ENCODE data around the gene C4orf50.

C4orf50 gene

GRCh38 chr4:6043188-6043587 lies 25.0 kb upstream of the C4orf50 start:
- no peak for DNase-seq

DNA sequence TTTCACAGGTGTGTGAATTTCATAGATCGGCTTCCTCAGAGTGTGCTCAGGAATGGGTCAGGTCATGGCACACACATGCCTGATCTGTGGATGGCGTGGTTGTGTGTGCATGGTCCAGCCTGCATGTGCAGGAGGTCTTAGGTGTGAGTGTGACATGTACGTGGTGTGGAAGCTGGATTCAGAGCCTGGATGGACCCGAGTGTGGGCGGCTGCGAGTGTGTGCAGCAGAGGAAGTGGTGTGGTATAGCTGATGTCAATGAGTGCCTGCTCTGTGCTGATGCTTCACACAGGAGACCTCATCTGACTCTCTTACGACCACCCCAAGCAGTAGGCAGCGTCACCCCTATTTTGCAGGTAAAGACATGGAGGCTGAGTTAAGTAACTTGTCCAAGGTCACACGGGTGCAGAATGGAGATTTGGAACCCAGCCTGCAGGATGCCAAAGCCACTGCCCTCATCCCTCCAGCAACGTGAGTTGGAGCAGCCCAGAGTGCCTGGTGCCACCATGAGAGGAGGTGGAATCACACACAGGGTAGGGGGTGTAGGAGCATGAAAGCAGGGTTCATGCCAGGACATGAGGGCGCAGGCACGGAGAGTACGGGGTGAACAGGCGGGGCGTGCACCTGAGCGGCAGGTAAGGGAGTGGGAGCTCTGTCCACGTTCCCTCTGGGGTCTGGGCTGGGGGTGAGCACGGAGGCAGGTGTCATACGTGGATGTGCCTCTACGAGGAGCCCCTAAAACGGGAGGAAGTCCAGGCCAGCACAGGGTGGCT lies 24.2 kb upstream of the C4orf50 start:
- DNase-seq = no peak

DNA sequence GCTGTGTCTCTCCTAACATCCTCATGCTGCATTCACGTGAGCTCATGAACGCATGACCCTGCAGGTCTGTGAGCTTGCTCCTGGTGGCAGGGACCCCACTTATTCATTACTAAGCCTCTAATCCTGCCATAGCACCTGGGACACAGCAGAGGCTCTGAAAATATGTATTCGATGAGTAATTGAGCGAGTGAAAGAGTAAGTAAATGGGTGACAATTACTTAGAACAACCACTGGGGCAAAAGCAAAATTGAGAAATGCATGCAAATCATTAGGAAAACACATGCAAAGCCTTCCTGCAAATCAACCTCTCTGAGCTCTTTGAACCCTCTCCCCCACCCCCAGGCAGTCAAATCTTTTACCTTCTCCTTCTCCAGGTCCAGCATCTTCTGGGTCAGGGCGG lies 23.6 kb upstream of the C4orf50 start:
- DNase-seq = no peak

- DNase-seq = no peak
Measured at GRCh38 chr4:6038711-6039110, 20.5 kb upstream of the C4orf50 start.

DNA sequence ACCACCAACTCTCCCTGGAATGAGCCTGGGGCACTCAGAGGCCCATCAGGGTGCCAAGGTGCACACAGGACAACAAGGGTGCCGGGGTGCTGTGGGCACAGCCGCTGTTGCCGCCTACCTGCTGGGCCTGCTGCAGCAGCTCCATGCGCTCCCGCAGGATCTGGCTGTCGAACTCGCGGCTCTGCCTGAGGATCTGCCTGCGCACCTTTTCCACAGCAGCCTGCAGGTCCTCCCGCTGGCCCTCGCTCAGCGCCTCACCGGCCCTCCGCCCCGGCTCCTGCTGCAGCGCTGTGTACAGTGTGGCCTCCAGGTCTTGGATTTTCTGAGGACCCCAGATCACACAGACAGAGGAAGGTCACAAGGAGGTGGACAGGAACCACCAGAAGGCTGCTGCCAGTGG lies 17.6 kb upstream of the C4orf50 start:
- no peak for DNase-seq

- no peak for DNase-seq
Measured at GRCh38 chr4:6033381-6033780, 15.2 kb upstream of the C4orf50 start.

DNA sequence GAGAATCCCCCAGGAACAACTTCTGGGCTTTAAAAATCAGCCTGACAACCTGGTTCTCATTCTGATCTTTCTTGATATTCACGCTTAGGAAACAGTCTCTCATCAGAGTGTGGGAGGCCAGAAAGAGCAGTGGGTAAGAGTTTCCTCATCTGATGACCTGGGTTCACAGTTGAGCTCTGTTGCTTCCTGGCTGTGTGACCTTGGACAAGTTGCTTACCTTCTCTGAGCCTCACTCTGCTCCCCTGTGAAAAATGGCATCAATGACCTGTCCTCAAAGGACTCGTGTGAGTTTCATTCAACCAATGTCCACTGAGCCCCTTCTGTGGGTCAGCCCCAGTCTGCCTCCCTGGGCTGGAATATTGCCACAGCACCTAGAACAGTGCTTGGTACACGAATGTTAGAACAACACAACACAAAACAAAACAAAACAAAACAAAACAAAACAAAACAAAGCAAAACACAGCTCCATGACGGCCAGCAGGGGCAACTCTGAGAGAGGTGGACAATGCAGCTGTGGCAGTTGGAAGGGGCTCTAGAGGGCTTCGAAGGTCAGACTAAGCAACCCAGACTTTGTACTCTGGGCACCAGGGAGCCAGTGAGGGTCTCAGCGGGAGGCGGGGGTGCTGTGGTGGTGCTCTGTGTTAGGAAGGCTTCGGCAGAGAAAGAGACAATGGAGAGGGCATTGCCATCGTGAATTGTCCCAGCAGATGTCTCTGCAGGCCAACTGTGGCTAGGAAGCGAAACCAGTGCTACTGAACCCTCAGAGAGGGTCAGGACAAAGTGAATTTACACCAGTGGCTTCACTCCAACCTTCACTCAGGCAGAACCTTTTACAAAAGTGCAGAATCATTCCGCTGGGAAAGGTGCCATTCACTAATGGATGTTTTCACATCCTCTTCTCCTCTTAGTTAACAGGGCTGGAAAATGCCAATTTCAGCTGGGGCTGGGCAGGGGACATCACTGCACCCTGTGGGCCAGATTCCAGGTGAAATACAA lies 14.3 kb upstream of the C4orf50 start:
- no peak for DNase-seq

- DNase-seq = no peak
Measured at GRCh38 chr4:6031846-6032245, 13.6 kb upstream of the C4orf50 start.

- DNase-seq = no peak
Measured at GRCh38 chr4:6030679-6031078, 12.4 kb upstream of the C4orf50 start.

GRCh38 chr4:6029254-6029653 lies 11.0 kb upstream of the C4orf50 start:
- DNase-seq = no peak

- DNase-seq = no peak
Measured at GRCh38 chr4:6028168-6028567, 9.9 kb upstream of the C4orf50 start.

DNA sequence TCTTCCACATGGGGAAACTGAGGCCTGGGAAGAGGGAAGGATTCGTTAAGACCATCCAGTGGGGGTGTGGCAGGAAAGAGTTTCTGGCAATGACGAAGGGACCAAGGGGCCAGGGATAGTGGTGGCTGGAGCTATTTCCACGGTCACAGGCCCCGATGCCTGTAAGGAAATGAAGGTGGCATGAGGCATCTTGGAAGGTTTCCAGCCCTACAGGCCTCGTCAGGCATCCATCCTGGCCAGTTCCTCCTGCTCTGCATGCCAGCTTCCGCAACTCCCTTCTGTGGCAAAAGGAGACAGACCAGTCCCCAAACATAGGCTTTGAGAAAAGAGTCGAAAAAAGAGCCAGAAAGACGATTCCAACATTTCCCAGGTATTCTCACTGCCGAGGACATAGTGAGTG lies 9.2 kb upstream of the C4orf50 start:
- no peak for DNase-seq

DNA sequence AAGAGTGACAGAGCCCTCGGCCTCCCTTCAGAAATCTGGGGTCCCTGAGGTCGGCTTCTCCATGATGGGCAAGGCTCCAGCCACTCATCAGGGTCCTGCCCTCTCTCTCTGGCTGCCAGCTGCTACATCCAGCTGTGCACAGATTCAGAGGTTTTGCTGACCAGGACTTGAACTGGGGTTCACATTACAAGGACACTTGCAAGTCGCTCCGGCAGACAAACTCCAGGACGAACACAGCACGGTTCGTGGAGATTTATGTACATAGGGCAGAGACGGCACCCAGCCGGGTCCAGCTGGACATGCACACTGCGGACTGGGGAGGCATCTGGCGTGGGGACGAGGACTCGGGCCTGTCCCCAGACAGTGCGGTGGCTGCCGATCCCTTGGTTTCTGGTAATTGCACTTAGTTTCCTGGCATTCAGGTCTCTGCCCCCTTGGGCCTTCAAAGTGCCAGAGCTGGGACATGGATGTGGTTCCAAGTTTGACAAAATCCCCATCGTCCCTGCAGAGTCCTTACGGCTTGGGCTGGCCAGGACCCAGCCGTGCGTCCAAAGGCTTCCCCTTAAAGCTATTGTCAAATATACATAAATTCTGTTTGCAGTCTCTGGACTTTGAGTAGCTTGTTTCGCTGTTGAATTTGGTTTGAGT lies 6.2 kb upstream of the C4orf50 start:
- no peak for DNase-seq

DNA sequence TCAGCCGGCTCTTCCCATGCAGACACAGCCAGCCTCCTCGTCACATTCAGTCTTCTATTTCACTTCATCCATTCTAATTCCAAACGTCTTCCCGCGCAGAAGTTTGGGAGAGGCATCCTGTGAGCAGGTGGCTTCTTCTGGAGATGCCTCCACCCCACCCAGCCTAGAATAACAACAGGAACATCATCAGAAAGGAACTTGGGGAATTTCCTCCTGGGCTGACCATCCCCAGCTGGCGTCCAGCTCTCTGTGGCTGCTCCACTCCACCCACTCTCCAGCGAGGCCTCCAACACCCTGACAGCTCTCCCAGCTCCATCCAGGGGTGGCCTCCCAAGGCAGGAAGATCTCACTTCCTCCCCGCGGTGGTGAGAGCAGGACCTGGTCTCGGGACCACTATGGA lies 5.5 kb upstream of the C4orf50 start:
- no peak for DNase-seq

- no peak for DNase-seq
Measured at GRCh38 chr4:6022607-6023288, 4.5 kb upstream of the C4orf50 start.

GRCh38 chr4:6021831-6022606 lies 3.8 kb upstream of the C4orf50 start:
- DNase-seq = no peak

DNA sequence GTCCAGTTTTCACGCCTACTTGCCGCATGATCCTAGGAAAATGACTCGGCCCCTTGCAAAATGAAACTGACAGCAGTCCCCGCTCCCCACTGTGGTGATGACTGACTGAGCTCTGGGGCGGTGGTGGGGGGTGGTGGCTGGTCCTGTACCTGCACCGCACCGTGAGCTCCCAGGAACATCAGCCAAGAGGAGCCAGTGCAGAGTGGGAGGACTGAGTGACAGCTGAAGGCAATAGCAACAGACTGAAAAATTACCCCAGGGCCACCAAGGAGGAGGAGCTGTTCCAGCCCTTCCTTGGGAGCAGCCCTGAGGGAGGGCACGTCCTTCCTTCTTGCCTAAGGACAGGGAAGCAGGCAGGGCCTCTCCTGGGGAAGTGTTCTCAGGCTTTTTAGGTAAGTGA lies 2.4 kb upstream of the C4orf50 start:
- no peak for DNase-seq

- peak; percentile 41 for DNase-seq
Measured at GRCh38 chr4:6019316-6020263, 1.4 kb upstream of the C4orf50 start.

DNA sequence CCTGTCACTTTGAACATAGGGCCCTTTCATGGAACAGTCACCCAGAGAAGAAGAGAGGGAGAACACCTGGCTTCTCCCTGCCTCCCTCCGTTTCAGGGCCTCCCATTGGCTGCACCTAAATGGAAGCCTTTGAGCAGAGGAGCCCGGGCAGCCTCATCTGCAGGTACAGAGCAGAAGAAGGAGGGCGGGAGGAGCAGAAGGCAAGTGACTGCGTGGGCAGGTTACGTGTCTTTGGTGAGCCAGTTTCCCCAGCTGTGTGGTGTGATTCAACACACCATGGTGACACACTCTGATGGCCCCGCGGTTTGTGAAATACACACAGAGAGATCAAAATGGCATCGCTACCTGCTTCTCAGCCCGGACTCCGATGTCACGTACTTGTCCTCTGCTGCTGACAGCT lies 431 bp downstream of the C4orf50 start:
- no peak for DNase-seq

DNA sequence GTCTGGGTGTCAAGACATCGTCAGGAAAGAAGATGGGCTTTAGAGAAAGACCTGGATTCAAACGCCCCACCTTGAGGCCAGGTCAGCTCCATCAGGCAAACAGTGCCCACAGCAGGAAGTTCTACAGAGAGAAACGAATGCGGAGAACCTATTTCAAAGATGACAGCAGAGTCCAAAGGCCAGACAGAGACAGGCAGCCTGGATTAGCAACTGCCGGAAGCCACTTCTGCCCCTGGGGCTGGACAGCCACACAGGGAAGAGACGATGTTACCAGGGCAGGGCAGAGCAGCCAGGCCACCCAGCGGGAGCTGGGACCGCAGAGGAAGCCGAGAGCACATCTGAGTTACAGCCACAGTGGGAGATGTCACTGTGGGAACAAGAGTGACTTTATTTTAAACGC lies 1.2 kb downstream of the C4orf50 start:
- no peak for DNase-seq

DNA sequence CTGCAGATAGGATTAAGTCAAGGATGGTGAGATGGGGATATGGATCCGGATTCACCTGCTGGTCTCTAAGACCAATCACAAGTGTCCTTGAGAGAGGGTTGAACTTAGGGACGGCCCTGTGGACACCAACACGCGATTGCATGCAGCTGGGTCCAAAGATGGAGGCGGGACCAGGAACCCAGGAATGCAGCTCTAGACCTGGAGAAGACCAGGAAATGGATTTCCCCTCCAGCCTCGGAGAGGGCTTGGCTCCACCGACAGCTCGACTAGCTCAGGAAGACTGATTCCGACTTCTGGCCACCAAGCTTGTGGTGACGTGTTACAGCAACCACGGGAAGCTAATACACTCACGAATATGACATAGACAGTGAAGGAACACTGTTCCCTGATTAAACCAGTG lies 4.7 kb downstream of the C4orf50 start:
- DNase-seq = no peak
